Measurements from ENCODE around the gene SELENOO. TPM values are rescaled to one million over a fixed set of nuclear protein-coding genes. Genes with fewer than 3 reads are reported as not detected.

SELENOO gene
- total RNA-seq, 2 experiments from 2014 or later = 26.0 to 26.1 TPM

- Histone ChIP-seq H3K4me1 (ENCODE audit: insufficient read depth, low read length) (peaks cover 72% of the 10 kb centered on the region), H3K4me3 (ENCODE audit: low read length) (peak overlapping the region; percentile 100), H3K36me3 (ENCODE audit: insufficient read depth, low read length) (peaks cover 35% of the 10 kb centered on the region), H3K27ac (ENCODE audit: low read depth in 1 of 2, low read length in 2 of 2) (no peak overlapping the region), H3K27me3 (ENCODE audit: control insufficient read depth in 1 of 2, insufficient read depth in 2 of 2, low read length in 2 of 2) (no peaks in the 10 kb centered on the region), H3K9me3 (ENCODE audit: control insufficient read depth in 1 of 2, insufficient read depth in 1 of 2, low read length in 2 of 2) (no peaks in the 10 kb centered on the region)
- ChIA-PET POLR2A (interaction anchor here (1.0 to 3.8 kb wide), 4 partner anchors 9 to 379 kb away, joined by 3 to 14 read pairs (median 4); partner anchors contain the start of genes HDAC10 and SCO2), CTCF (interaction anchor here (1.1 to 2.0 kb wide), 4 partner anchors 25 to 283 kb away, joined by 3 to 9 read pairs (median 4); partner anchors contain the start of gene SCO2)
- no peak for DNase-seq
- no peak for ATAC-seq (ENCODE audit: poor library complexity)
- H3K4me3 Mint-ChIP-seq = peak overlapping the region; percentile 99
- intact Hi-C loops (cut with DNase I, micrococcal nuclease) = loop anchor here in 1 of 2 experiments (5.0 kb wide), 1 partner anchor 55 kb away; the partner anchor contains the start of gene TRABD
- TF ChIP-seq, protein P1, sequence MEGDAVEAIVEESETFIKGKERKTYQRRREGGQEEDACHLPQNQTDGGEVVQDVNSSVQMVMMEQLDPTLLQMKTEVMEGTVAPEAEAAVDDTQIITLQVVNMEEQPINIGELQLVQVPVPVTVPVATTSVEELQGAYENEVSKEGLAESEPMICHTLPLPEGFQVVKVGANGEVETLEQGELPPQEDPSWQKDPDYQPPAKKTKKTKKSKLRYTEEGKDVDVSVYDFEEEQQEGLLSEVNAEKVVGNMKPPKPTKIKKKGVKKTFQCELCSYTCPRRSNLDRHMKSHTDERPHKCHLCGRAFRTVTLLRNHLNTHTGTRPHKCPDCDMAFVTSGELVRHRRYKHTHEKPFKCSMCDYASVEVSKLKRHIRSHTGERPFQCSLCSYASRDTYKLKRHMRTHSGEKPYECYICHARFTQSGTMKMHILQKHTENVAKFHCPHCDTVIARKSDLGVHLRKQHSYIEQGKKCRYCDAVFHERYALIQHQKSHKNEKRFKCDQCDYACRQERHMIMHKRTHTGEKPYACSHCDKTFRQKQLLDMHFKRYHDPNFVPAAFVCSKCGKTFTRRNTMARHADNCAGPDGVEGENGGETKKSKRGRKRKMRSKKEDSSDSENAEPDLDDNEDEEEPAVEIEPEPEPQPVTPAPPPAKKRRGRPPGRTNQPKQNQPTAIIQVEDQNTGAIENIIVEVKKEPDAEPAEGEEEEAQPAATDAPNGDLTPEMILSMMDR (IDR thresholded peaks at IDR 0.05) = no peak
- H3K36me3 Mint-ChIP-seq (ENCODE audit: low read depth) = peaks cover 48% of the 10 kb centered on the region
- peaks cover 41% of the 10 kb centered on the region for H3K4me1 Mint-ChIP-seq (ENCODE audit: low read depth)
- no peaks in the 10 kb centered on the region for H3K27me3 Mint-ChIP-seq
- H3K9me3 Mint-ChIP-seq = no peaks in the 10 kb centered on the region
- peak overlapping the region; percentile 63 for H3K27ac Mint-ChIP-seq
Observed at GRCh38 chr22:50242406-50242949, 41.7 kb downstream of the SELENOO start.

- ChIA-PET POLR2A (interaction anchor here (0.7 to 3.8 kb wide), 11 partner anchors 33 to 377 kb away, joined by 3 to 31 read pairs (median 6); partner anchors contain the start of genes DENND6B and SCO2), CTCF (interaction anchor here (1.4 to 3.1 kb wide), 4 partner anchors 33 to 319 kb away, joined by 3 to 16 read pairs (median 4); partner anchors contain the start of genes SCO2 and SYCE3)
- intact Hi-C loops (cut with DNase I, micrococcal nuclease) = loop anchor here in 1 of 2 experiments (5.0 kb wide), 1 partner anchor 57 kb away; the partner anchor contains the start of gene TRABD
Observed at GRCh38 chr22:50243685-50244419, 43.0 kb downstream of the SELENOO start.

More at GRCh38 chr22:50243685-50244419, 43.0 kb downstream of the SELENOO start:
- no peaks in the 10 kb centered on the region for H3K9me3 ChIP-seq (ENCODE audit: control insufficient read depth in 1 of 2, insufficient read depth in 1 of 2, low read length in 2 of 2)
- H3K27me3 ChIP-seq (ENCODE audit: control insufficient read depth in 1 of 2, insufficient read depth in 2 of 2, low read length in 2 of 2) = no peaks in the 10 kb centered on the region
- peak in 1 of 14 experiments; percentile 37 for DNase-seq
- peaks cover 86% of the 10 kb centered on the region for H3K4me1 ChIP-seq (ENCODE audit: insufficient read depth, low read length)
- H3K9me3 Mint-ChIP-seq = no peaks in the 10 kb centered on the region
- H3K36me3 Mint-ChIP-seq (ENCODE audit: low read depth) = peaks cover 46% of the 10 kb centered on the region
- H3K4me3 ChIP-seq (ENCODE audit: low read length) = peak overlapping the region; percentile 100
- peak overlapping the region; percentile 99 for H3K4me3 Mint-ChIP-seq
- peak overlapping the region; percentile 89 for H3K27ac Mint-ChIP-seq
- no peak for ATAC-seq (ENCODE audit: poor library complexity)
- H3K27ac ChIP-seq (ENCODE audit: low read depth in 1 of 2, low read length in 2 of 2) = peak overlapping the region; percentile 98
- TF ChIP-seq, protein P1 (IDR thresholded peaks at IDR 0.05) = no peak
- H3K27me3 Mint-ChIP-seq = no peaks in the 10 kb centered on the region
- H3K36me3 ChIP-seq (ENCODE audit: insufficient read depth, low read length) = peaks cover 43% of the 10 kb centered on the region
- H3K4me1 Mint-ChIP-seq (ENCODE audit: low read depth) = peaks cover 47% of the 10 kb centered on the region
